Coronary artery (tissue), 2 donors: Measurements from ENCODE around the gene NPTXR.

Experiments
- DNase-seq: peaks from one replicate; pipeline ENCODE4 v3.0.0-alpha.2; 2017; ENCODE audit warnings: low spot score
- H3K27ac ChIP-seq, 2 donors: fragments of 200-600 bp; sonication (generic); one replicate each; pipeline ENCODE4 v1.5.1; 2016 to 2019
- H3K4me3 ChIP-seq: fragments of 200-600 bp; sonication (generic); 2 replicates; pipeline ENCODE4 v1.5.1; 2016; ENCODE audit warnings: mild to moderate bottlenecking, moderate library complexity
- CTCF ChIP-seq: fragments of 200-600 bp; sonication (generic); IDR thresholded peaks from one replicate; pipeline ENCODE4 v1.5.1; 2019; ENCODE audit warnings: antibody characterized with exemption

Gene NPTXR

DNA sequence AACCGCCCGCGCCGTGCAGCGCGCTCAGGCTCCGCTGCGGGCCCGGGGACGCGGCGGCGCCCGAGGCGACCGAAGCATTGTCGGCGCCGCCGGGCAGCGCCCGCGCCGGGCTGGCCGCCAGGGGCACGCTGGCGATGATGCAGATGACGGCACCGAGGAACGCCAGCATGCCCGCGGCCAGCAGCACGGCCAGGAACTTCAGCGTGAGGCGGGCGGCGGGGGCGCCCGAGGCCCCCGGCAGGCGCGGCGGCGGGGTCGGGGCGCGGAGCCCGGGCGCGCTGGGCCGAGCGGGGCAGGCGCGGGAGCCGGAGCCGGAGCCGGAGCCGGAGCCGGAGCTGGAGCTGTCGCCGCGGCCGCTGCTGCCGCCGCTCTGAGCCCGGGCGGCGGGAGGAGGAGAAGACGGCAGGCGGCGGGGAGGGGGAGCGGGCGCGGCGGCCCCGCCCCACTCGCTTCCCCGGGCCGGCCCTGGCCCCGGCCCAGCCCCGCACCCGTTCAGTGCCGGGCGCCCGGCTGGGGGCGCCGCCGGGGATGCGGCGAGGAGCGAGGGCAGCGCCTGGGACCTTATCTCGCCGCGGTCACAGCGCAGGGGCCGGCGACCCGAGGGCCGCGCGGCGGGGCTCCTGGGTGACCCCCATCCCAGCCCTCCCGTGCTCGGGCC is at the start of gene NPTXR:
NPTXR (minus strand) TSS at position 372 of the 658 bp plus-strand sequence.
- peak within 1 kb of the TSS; percentile 89 for H3K4me3 ChIP-seq
- peak within 1 kb of the TSS; percentile 72 to 96 for H3K27ac ChIP-seq
- no peak for DNase-seq
- TF ChIP-seq CTCF = no peak

GRCh38 chr22:38891256-38891655 is 47.4 kb upstream of the NPTXR start:
- DNase-seq = no peak
- no peak overlapping the region for H3K4me3 ChIP-seq
- no peak overlapping the region for H3K27ac ChIP-seq
- no peak for TF ChIP-seq CTCF

DNA sequence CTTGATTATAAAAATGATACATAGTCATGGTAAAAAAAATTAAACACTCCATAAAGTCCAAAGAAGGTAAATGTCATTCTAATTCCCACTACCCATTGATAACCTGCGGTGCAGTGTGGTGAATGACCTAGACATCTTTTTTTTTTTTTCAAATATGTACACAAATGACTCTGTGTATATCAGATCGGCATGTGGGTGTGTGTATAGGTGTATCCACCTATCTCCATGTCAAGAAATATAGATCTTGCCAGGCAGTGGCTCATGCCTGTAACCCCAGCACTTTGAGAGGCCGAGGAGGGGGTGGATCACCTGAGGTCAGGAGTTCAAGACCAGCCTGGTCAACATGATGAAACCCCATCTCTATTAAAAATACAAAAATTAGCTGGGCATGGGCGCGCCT is 46.5 kb upstream of the NPTXR start:
- H3K4me3 ChIP-seq = no peak overlapping the region
- no peak for TF ChIP-seq CTCF
- no peak overlapping the region for H3K27ac ChIP-seq
- no peak for DNase-seq

DNA sequence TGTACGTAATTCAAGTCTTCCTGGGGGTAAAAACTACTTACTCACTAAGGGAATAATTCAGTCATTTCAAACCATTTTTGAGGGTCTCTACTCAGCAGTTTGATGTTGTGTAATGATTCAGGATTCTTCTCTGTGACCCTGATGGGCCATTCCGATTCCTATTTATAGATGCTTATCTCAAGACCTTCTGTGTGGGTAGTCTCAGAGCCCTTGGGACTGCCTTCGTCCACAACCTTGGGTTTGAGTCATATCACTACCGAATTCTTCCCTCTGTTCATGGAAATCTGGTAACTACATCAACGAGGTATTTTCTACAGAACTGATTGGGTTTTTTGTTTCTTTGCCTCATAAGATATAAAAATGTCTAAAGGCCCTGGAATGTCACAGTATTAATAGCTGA is 42.5 kb upstream of the NPTXR start:
- no peak for TF ChIP-seq CTCF
- H3K27ac ChIP-seq = no peak overlapping the region
- no peak overlapping the region for H3K4me3 ChIP-seq
- DNase-seq = no peak

DNA sequence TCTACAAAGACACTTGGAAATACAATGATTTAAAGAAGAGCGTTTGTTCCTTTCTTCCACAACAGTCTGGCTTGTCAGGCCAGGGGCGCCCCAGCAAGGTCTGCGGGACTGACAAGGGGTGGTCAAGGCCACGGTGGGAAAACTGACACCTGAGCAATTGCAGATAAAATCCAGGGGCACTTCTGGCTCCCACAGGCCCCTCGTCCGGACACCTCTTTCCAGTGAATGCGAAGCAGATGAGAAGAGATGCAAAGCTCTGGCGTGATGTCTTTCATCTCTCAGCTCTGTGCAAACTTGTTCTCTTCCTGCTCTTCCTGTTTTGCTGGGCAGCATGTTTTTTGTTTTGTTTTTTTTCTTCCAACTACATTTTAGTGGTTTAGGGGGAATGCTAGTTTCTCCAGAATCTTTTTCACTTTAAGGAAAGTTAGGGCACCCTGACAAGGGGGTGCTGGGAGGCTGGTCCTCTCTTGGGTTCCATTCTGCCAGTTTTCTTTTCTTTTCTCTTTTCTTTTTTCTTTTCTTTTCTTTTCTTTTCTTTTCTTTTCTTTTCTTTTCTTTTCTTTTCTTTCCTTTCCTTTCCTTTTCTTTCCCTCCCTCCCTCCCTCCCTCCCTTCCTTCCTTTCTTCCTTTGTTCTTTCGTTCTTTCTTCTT is 39.3 kb upstream of the NPTXR start:
- no peak overlapping the region for H3K4me3 ChIP-seq
- H3K27ac ChIP-seq = peak overlapping the region; percentile 87 to 95
- TF ChIP-seq CTCF = no peak
- no peak for DNase-seq

- peak; percentile 75 for DNase-seq
- TF ChIP-seq CTCF = no peak
- H3K27ac ChIP-seq = peak overlapping the region; percentile 87 to 95
- H3K4me3 ChIP-seq = peak overlapping the region; percentile 40
These were observed 38.4 kb upstream of the NPTXR start for GRCh38 chr22:38881997-38882879.
